Kidney (tissue), 14 donors: ENCODE data around the gene LINGO3. TPM values are rescaled to one million over a fixed set of nuclear protein-coding genes. Genes with fewer than 3 reads are reported as not detected.
A peak's percentile ranks its signal among the peaks of the same experiment; 100 is the strongest.

ENCODE experiments used
- DNase-seq, 5 donors: peaks; one replicate each; pipeline ENCODE4 v3.0.0-alpha.2; 2013 to 2020
- FAIRE-seq: peaks from 2 replicates; lab custom pipeline; 2012; peaks lifted over from hg19 to GRCh38; lab: Jason Lieb, UNC
- H3K27ac ChIP-seq, 2 donors: one replicate each; pipeline ENCODE4 v1.7.0; 2013; ENCODE audit warnings: low read depth in 2 of 2, low read length in 2 of 2, inconsistent platforms in 1 of 2
- H3K27me3 ChIP-seq: one replicate; pipeline ENCODE4 v1.7.1; 2013; ENCODE audit warnings: low read length, inconsistent platforms; ENCODE audit not compliant: control insufficient read depth, insufficient read depth
- H3K36me3 ChIP-seq, 3 donors: one replicate each; pipeline versions ENCODE4 v1.7.0 to v1.7.1; 2013; ENCODE audit warnings: low read length in 3 of 3, control low read depth in 1 of 3, inconsistent platforms in 1 of 3; ENCODE audit not compliant: insufficient read depth in 3 of 3, control insufficient read depth in 2 of 3
- H3K4me1 ChIP-seq, 3 donors: one replicate each; pipeline versions ENCODE4 v1.7.0 to v1.7.1; 2013; ENCODE audit warnings: low read length in 3 of 3, inconsistent platforms in 1 of 3, low read depth in 1 of 3; ENCODE audit not compliant: control insufficient read depth in 2 of 3, insufficient read depth in 2 of 3
- H3K4me3 ChIP-seq, 3 donors: one replicate each; pipeline versions ENCODE4 v1.7.0 to v1.8.1; 2013; ENCODE audit warnings: low read length in 3 of 3, control low read depth in 1 of 3, inconsistent platforms in 1 of 3
- H3K9ac ChIP-seq, 3 donors: one replicate each; pipeline versions ENCODE4 v1.7.0 to v1.7.1; 2013; ENCODE audit warnings: low read length in 3 of 3, control low read depth in 1 of 3, inconsistent platforms in 1 of 3
- H3K9me3 ChIP-seq, 3 donors: one replicate each; pipeline versions ENCODE4 v1.7.0 to v1.7.1; 2013; ENCODE audit warnings: low read length in 3 of 3, control low read depth in 1 of 3, inconsistent platforms in 1 of 3; ENCODE audit not compliant: control insufficient read depth in 2 of 3, insufficient read depth in 1 of 3
- intact Hi-C: fragments of 100-400 bp; cut with DNase I; formaldehyde crosslinking; loops from one replicate; pipeline ENCODE4 v1.11.1; 2022
- polyA plus RNA-seq: library from polyadenylated mRNA; stranded (reverse); fragments of 350-450 nt; fragmentation: Illumina TruSeq; extraction: RNeasy Lipid Tissue Mini Kit (QIAGEN cat#74804); gene quantifications from one replicate; pipeline ENCODE4 v1.2.3, GENCODE V29; 2014; ENCODE audit warnings: low read depth, low replicate concordance; ENCODE audit not compliant: insufficient read depth
- total RNA-seq: library from RNA; stranded (reverse); fragmentation: NEBNext Ultra II Directional; extraction: Animal tissue kit (Norgen Biotek cat#: 25700); gene quantifications from one replicate; pipeline ENCODE4 v1.2.1, GENCODE V29; 2021
- TF ChIP-seq, protein P1 (sequence below): IDR thresholded peaks from 3 replicates; pipeline ENCODE4 v1.5.1; 2012; ENCODE audit warnings: mild to moderate bottlenecking, moderate library complexity, borderline replicate concordance; ENCODE audit not compliant: insufficient read depth; ENCODE audit errors: extremely low read depth
- donor health status: control.
- donor health status: control.
- donor health status: control.
- donor health status: control.
- donor health status: control.
- donor health status: DM: yes; HTN: yes; CAD: no.
- donor health status: Normal renal cell carcinoma (clear cell type).

Gene LINGO3
- total and polyA plus RNA-seq, 2 donors from 2014 or later: 0.09 TPM; not detected in 1

- FAIRE-seq: no peak
- no peak for DNase-seq
- H3K9me3 ChIP-seq: no peaks in the 10 kb centered on the region
- intact Hi-C loops: no loop called here
- TF ChIP-seq, protein P1, sequence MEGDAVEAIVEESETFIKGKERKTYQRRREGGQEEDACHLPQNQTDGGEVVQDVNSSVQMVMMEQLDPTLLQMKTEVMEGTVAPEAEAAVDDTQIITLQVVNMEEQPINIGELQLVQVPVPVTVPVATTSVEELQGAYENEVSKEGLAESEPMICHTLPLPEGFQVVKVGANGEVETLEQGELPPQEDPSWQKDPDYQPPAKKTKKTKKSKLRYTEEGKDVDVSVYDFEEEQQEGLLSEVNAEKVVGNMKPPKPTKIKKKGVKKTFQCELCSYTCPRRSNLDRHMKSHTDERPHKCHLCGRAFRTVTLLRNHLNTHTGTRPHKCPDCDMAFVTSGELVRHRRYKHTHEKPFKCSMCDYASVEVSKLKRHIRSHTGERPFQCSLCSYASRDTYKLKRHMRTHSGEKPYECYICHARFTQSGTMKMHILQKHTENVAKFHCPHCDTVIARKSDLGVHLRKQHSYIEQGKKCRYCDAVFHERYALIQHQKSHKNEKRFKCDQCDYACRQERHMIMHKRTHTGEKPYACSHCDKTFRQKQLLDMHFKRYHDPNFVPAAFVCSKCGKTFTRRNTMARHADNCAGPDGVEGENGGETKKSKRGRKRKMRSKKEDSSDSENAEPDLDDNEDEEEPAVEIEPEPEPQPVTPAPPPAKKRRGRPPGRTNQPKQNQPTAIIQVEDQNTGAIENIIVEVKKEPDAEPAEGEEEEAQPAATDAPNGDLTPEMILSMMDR: no peak
- H3K27ac ChIP-seq: no peak overlapping the region
- H3K27me3 ChIP-seq: no peaks in the 10 kb centered on the region
- H3K36me3 ChIP-seq: peaks cover 0 to 14% (median 0%) of the 10 kb centered on the region in 3 donors
- H3K4me1 ChIP-seq: peaks cover 0 to 20% (median 4%) of the 10 kb centered on the region in 3 donors
- no peak overlapping the region for H3K9ac ChIP-seq
- no peak overlapping the region for H3K4me3 ChIP-seq
Measured at GRCh38 chr19:2275588-2276428, 32.1 kb downstream of the LINGO3 start.

- no peak overlapping the region for H3K27ac ChIP-seq
- intact Hi-C loops: no loop called here
- H3K4me1 ChIP-seq: peaks cover 0 to 20% (median 4%) of the 10 kb centered on the region in 3 donors
- no peaks in the 10 kb centered on the region for H3K27me3 ChIP-seq
- H3K4me3 ChIP-seq: no peak overlapping the region
- DNase-seq (peak in 3 of 5 donors; percentile 70 to 84 (median 71)), FAIRE-seq (no peak)
- peaks cover 0 to 14% (median 0%) of the 10 kb centered on the region in 3 donors for H3K36me3 ChIP-seq
- TF ChIP-seq, protein P1: peak; percentile 40
- no peaks in the 10 kb centered on the region for H3K9me3 ChIP-seq
- no peak overlapping the region for H3K9ac ChIP-seq
Measured at GRCh38 chr19:2274931-2275535, 32.9 kb downstream of the LINGO3 start.

- intact Hi-C loops: no loop called here
- Histone ChIP-seq H3K27me3 (no peaks in the 10 kb centered on the region), H3K36me3 (peaks cover 0 to 14% (median 0%) of the 10 kb centered on the region in 3 donors), H3K27ac (peak overlapping the region in 1 of 2 donors; percentile 3), H3K4me1 (peaks cover 0 to 20% (median 4%) of the 10 kb centered on the region in 3 donors), H3K9ac (no peak overlapping the region), H3K9me3 (no peaks in the 10 kb centered on the region), H3K4me3 (no peak overlapping the region)
- TF ChIP-seq, protein P1: no peak
- no peak for FAIRE-seq
- DNase-seq: no peak
Measured at GRCh38 chr19:2274185-2274711, 33.7 kb downstream of the LINGO3 start.
